ENCODE results near the gene SMOC2.

Gene SMOC2

GRCh38 chr6:168585441-168585840, 144.5 kb downstream of the SMOC2 start:
- H3K9ac ChIP-seq (ENCODE audit: low read length) = no peak overlapping the region
- no peaks in the 10 kb centered on the region for H3K27me3 ChIP-seq (ENCODE audit: control insufficient read depth, insufficient read depth, low read length)
- H3K4me1 ChIP-seq (ENCODE audit: control insufficient read depth, insufficient read depth, low read length) = no peaks in the 10 kb centered on the region
- no peak overlapping the region for H3K4me3 ChIP-seq (ENCODE audit: low read depth, low read length)
- no peak overlapping the region for H3K27ac ChIP-seq (ENCODE audit: low read depth, low read length)
- H3K36me3 ChIP-seq (ENCODE audit: control insufficient read depth, insufficient read depth, low read length) = no peaks in the 10 kb centered on the region
- H3K9me3 ChIP-seq (ENCODE audit: control insufficient read depth, insufficient read depth, low read depth, low read length) = no peaks in the 10 kb centered on the region

- Histone ChIP-seq H3K4me3 (ENCODE audit: low read depth, low read length) (no peak overlapping the region), H3K9ac (ENCODE audit: low read length) (no peak overlapping the region), H3K27me3 (ENCODE audit: control insufficient read depth, insufficient read depth, low read length) (no peaks in the 10 kb centered on the region), H3K36me3 (ENCODE audit: control insufficient read depth, insufficient read depth, low read length) (no peaks in the 10 kb centered on the region), H3K4me1 (ENCODE audit: control insufficient read depth, insufficient read depth, low read length) (no peaks in the 10 kb centered on the region), H3K27ac (ENCODE audit: low read depth, low read length) (no peak overlapping the region), H3K9me3 (ENCODE audit: control insufficient read depth, insufficient read depth, low read depth, low read length) (no peaks in the 10 kb centered on the region)
Observed at GRCh38 chr6:168589275-168589674, 148.3 kb downstream of the SMOC2 start.

GRCh38 chr6:168590406-168590805, 149.4 kb downstream of the SMOC2 start:
- Histone ChIP-seq H3K9ac (ENCODE audit: low read length) (no peak overlapping the region), H3K4me3 (ENCODE audit: low read depth, low read length) (no peak overlapping the region), H3K27ac (ENCODE audit: low read depth, low read length) (no peak overlapping the region), H3K4me1 (ENCODE audit: control insufficient read depth, insufficient read depth, low read length) (no peaks in the 10 kb centered on the region), H3K9me3 (ENCODE audit: control insufficient read depth, insufficient read depth, low read depth, low read length) (no peaks in the 10 kb centered on the region), H3K27me3 (ENCODE audit: control insufficient read depth, insufficient read depth, low read length) (no peaks in the 10 kb centered on the region), H3K36me3 (ENCODE audit: control insufficient read depth, insufficient read depth, low read length) (no peaks in the 10 kb centered on the region)

GRCh38 chr6:168596344-168596743, 155.4 kb downstream of the SMOC2 start:
- H3K4me3 ChIP-seq (ENCODE audit: low read depth, low read length) = no peak overlapping the region
- H3K36me3 ChIP-seq (ENCODE audit: control insufficient read depth, insufficient read depth, low read length) = no peaks in the 10 kb centered on the region
- H3K27ac ChIP-seq (ENCODE audit: low read depth, low read length) = no peak overlapping the region
- H3K27me3 ChIP-seq (ENCODE audit: control insufficient read depth, insufficient read depth, low read length) = no peaks in the 10 kb centered on the region
- H3K4me1 ChIP-seq (ENCODE audit: control insufficient read depth, insufficient read depth, low read length) = no peaks in the 10 kb centered on the region
- no peak overlapping the region for H3K9ac ChIP-seq (ENCODE audit: low read length)
- no peaks in the 10 kb centered on the region for H3K9me3 ChIP-seq (ENCODE audit: control insufficient read depth, insufficient read depth, low read depth, low read length)

- Histone ChIP-seq H3K4me3 (ENCODE audit: low read depth, low read length) (no peak overlapping the region), H3K9me3 (ENCODE audit: control insufficient read depth, insufficient read depth, low read depth, low read length) (no peaks in the 10 kb centered on the region), H3K4me1 (ENCODE audit: control insufficient read depth, insufficient read depth, low read length) (no peaks in the 10 kb centered on the region), H3K36me3 (ENCODE audit: control insufficient read depth, insufficient read depth, low read length) (no peaks in the 10 kb centered on the region), H3K27ac (ENCODE audit: low read depth, low read length) (no peak overlapping the region), H3K9ac (ENCODE audit: low read length) (no peak overlapping the region), H3K27me3 (ENCODE audit: control insufficient read depth, insufficient read depth, low read length) (no peaks in the 10 kb centered on the region)
Observed at GRCh38 chr6:168597471-168597875, 156.5 kb downstream of the SMOC2 start.

- no peaks in the 10 kb centered on the region for H3K4me1 ChIP-seq (ENCODE audit: control insufficient read depth, insufficient read depth, low read length)
- no peak overlapping the region for H3K9ac ChIP-seq (ENCODE audit: low read length)
- no peaks in the 10 kb centered on the region for H3K36me3 ChIP-seq (ENCODE audit: control insufficient read depth, insufficient read depth, low read length)
- no peak overlapping the region for H3K27ac ChIP-seq (ENCODE audit: low read depth, low read length)
- no peak overlapping the region for H3K4me3 ChIP-seq (ENCODE audit: low read depth, low read length)
- no peaks in the 10 kb centered on the region for H3K27me3 ChIP-seq (ENCODE audit: control insufficient read depth, insufficient read depth, low read length)
- no peaks in the 10 kb centered on the region for H3K9me3 ChIP-seq (ENCODE audit: control insufficient read depth, insufficient read depth, low read depth, low read length)
Observed at GRCh38 chr6:168598251-168599117, 157.5 kb downstream of the SMOC2 start.

GRCh38 chr6:168599118-168599494, 158.1 kb downstream of the SMOC2 start:
- no peaks in the 10 kb centered on the region for H3K27me3 ChIP-seq (ENCODE audit: control insufficient read depth, insufficient read depth, low read length)

GRCh38 chr6:168599769-168600330, 158.9 kb downstream of the SMOC2 start:
- Histone ChIP-seq H3K27ac (ENCODE audit: low read depth, low read length) (no peak overlapping the region), H3K36me3 (ENCODE audit: control insufficient read depth, insufficient read depth, low read length) (no peaks in the 10 kb centered on the region), H3K4me3 (ENCODE audit: low read depth, low read length) (no peak overlapping the region), H3K27me3 (ENCODE audit: control insufficient read depth, insufficient read depth, low read length) (no peaks in the 10 kb centered on the region), H3K9ac (ENCODE audit: low read length) (no peak overlapping the region), H3K9me3 (ENCODE audit: control insufficient read depth, insufficient read depth, low read depth, low read length) (no peaks in the 10 kb centered on the region), H3K4me1 (ENCODE audit: control insufficient read depth, insufficient read depth, low read length) (no peaks in the 10 kb centered on the region)

More at GRCh38 chr6:168599118-168599494, 158.1 kb downstream of the SMOC2 start:
- no peak overlapping the region for H3K4me3 ChIP-seq (ENCODE audit: low read depth, low read length)
- no peaks in the 10 kb centered on the region for H3K4me1 ChIP-seq (ENCODE audit: control insufficient read depth, insufficient read depth, low read length)
- no peak overlapping the region for H3K9ac ChIP-seq (ENCODE audit: low read length)
- H3K36me3 ChIP-seq (ENCODE audit: control insufficient read depth, insufficient read depth, low read length) = no peaks in the 10 kb centered on the region
- H3K27ac ChIP-seq (ENCODE audit: low read depth, low read length) = no peak overlapping the region
- H3K9me3 ChIP-seq (ENCODE audit: control insufficient read depth, insufficient read depth, low read depth, low read length) = no peaks in the 10 kb centered on the region

- no peak overlapping the region for H3K4me3 ChIP-seq (ENCODE audit: low read depth, low read length)
Observed at GRCh38 chr6:168600381-168600780, 159.4 kb downstream of the SMOC2 start.

GRCh38 chr6:168601111-168601510, 160.1 kb downstream of the SMOC2 start:
- no peaks in the 10 kb centered on the region for H3K9me3 ChIP-seq (ENCODE audit: control insufficient read depth, insufficient read depth, low read depth, low read length)
- no peaks in the 10 kb centered on the region for H3K27me3 ChIP-seq (ENCODE audit: control insufficient read depth, insufficient read depth, low read length)
- H3K36me3 ChIP-seq (ENCODE audit: control insufficient read depth, insufficient read depth, low read length) = no peaks in the 10 kb centered on the region
- H3K4me3 ChIP-seq (ENCODE audit: low read depth, low read length) = no peak overlapping the region
- no peak overlapping the region for H3K9ac ChIP-seq (ENCODE audit: low read length)
- H3K4me1 ChIP-seq (ENCODE audit: control insufficient read depth, insufficient read depth, low read length) = no peaks in the 10 kb centered on the region
- H3K27ac ChIP-seq (ENCODE audit: low read depth, low read length) = no peak overlapping the region

More at GRCh38 chr6:168600381-168600780, 159.4 kb downstream of the SMOC2 start:
- Histone ChIP-seq H3K9me3 (ENCODE audit: control insufficient read depth, insufficient read depth, low read depth, low read length) (no peaks in the 10 kb centered on the region), H3K27me3 (ENCODE audit: control insufficient read depth, insufficient read depth, low read length) (no peaks in the 10 kb centered on the region), H3K9ac (ENCODE audit: low read length) (no peak overlapping the region), H3K4me1 (ENCODE audit: control insufficient read depth, insufficient read depth, low read length) (no peaks in the 10 kb centered on the region), H3K27ac (ENCODE audit: low read depth, low read length) (no peak overlapping the region), H3K36me3 (ENCODE audit: control insufficient read depth, insufficient read depth, low read length) (no peaks in the 10 kb centered on the region)

- Histone ChIP-seq H3K9me3 (ENCODE audit: control insufficient read depth, insufficient read depth, low read depth, low read length) (no peaks in the 10 kb centered on the region), H3K27ac (ENCODE audit: low read depth, low read length) (no peak overlapping the region), H3K9ac (ENCODE audit: low read length) (no peak overlapping the region), H3K36me3 (ENCODE audit: control insufficient read depth, insufficient read depth, low read length) (no peaks in the 10 kb centered on the region), H3K4me3 (ENCODE audit: low read depth, low read length) (no peak overlapping the region), H3K27me3 (ENCODE audit: control insufficient read depth, insufficient read depth, low read length) (no peaks in the 10 kb centered on the region), H3K4me1 (ENCODE audit: control insufficient read depth, insufficient read depth, low read length) (no peaks in the 10 kb centered on the region)
Observed at GRCh38 chr6:168601546-168601945, 160.6 kb downstream of the SMOC2 start.

Measured in HUES6 (cell line).